ENCODE measurements around the gene PALD1.

PALD1 gene

GRCh38 chr10:70537398-70538194, 59.0 kb downstream of the PALD1 start:
- Histone ChIP-seq H3K27ac (no peak overlapping the region), H3K27me3 (ENCODE audit: insufficient read depth, low read depth) (peaks cover 11% of the 10 kb centered on the region), H3K9ac (no peak overlapping the region), H3K4me2 (no peak overlapping the region), H3K4me1 (ENCODE audit: low read depth, poor library complexity, severe bottlenecking) (no peaks in the 10 kb centered on the region), H3K4me3 (IDR thresholded peaks at IDR 0.05; ENCODE audit: insufficient read depth, low read depth, low read length) (no peak overlapping the region), H4K20me1 (ENCODE audit: insufficient read depth) (no peaks in the 10 kb centered on the region), H2AFZ (ENCODE audit: low read depth) (no peak overlapping the region), H3K36me3 (ENCODE audit: insufficient read depth) (no peaks in the 10 kb centered on the region), H3K79me2 (ENCODE audit: insufficient read depth, low read depth) (no peaks in the 10 kb centered on the region)
- TF ChIP-seq CTCF (conservative IDR thresholded peaks at IDR 0.05; ENCODE audit: low read depth, low read length): peak; percentile 49

GRCh38 chr10:70538195-70538520, 59.6 kb downstream of the PALD1 start:
- no peak overlapping the region for H3K4me2 ChIP-seq
- H3K27ac ChIP-seq: no peak overlapping the region
- TF ChIP-seq CTCF (conservative IDR thresholded peaks at IDR 0.05; ENCODE audit: low read depth, low read length): no peak
- no peaks in the 10 kb centered on the region for H3K79me2 ChIP-seq (ENCODE audit: insufficient read depth, low read depth)
- no peaks in the 10 kb centered on the region for H3K4me1 ChIP-seq (ENCODE audit: low read depth, poor library complexity, severe bottlenecking)
- no peaks in the 10 kb centered on the region for H3K36me3 ChIP-seq (ENCODE audit: insufficient read depth)
- no peak overlapping the region for H3K4me3 ChIP-seq (IDR thresholded peaks at IDR 0.05; ENCODE audit: insufficient read depth, low read depth, low read length)
- no peaks in the 10 kb centered on the region for H4K20me1 ChIP-seq (ENCODE audit: insufficient read depth)
- H3K27me3 ChIP-seq (ENCODE audit: insufficient read depth, low read depth): peaks cover 11% of the 10 kb centered on the region
- no peak overlapping the region for H2AFZ ChIP-seq (ENCODE audit: low read depth)
- H3K9ac ChIP-seq: no peak overlapping the region

- no peak overlapping the region for H3K4me3 ChIP-seq (IDR thresholded peaks at IDR 0.05; ENCODE audit: insufficient read depth, low read depth, low read length)
- H3K36me3 ChIP-seq (ENCODE audit: insufficient read depth): no peaks in the 10 kb centered on the region
- H2AFZ ChIP-seq (ENCODE audit: low read depth): no peak overlapping the region
- no peaks in the 10 kb centered on the region for H3K79me2 ChIP-seq (ENCODE audit: insufficient read depth, low read depth)
- H3K4me2 ChIP-seq: no peak overlapping the region
- peaks cover 11% of the 10 kb centered on the region for H3K27me3 ChIP-seq (ENCODE audit: insufficient read depth, low read depth)
- no peaks in the 10 kb centered on the region for H3K4me1 ChIP-seq (ENCODE audit: low read depth, poor library complexity, severe bottlenecking)
- H3K9ac ChIP-seq: no peak overlapping the region
- H4K20me1 ChIP-seq (ENCODE audit: insufficient read depth): no peaks in the 10 kb centered on the region
- H3K27ac ChIP-seq: no peak overlapping the region
- TF ChIP-seq CTCF (conservative IDR thresholded peaks at IDR 0.05; ENCODE audit: low read depth, low read length): no peak
Measured at GRCh38 chr10:70538731-70539338, 60.3 kb downstream of the PALD1 start.

GRCh38 chr10:70539471-70539870, 60.9 kb downstream of the PALD1 start:
- H3K4me3 ChIP-seq (IDR thresholded peaks at IDR 0.05; ENCODE audit: insufficient read depth, low read depth, low read length): no peak overlapping the region
- no peak overlapping the region for H3K4me2 ChIP-seq
- no peaks in the 10 kb centered on the region for H3K36me3 ChIP-seq (ENCODE audit: insufficient read depth)
- no peak overlapping the region for H2AFZ ChIP-seq (ENCODE audit: low read depth)
- no peak for TF ChIP-seq CTCF (conservative IDR thresholded peaks at IDR 0.05; ENCODE audit: low read depth, low read length)
- H3K4me1 ChIP-seq (ENCODE audit: low read depth, poor library complexity, severe bottlenecking): no peaks in the 10 kb centered on the region
- H3K79me2 ChIP-seq (ENCODE audit: insufficient read depth, low read depth): no peaks in the 10 kb centered on the region
- H3K27me3 ChIP-seq (ENCODE audit: insufficient read depth, low read depth): peaks cover 11% of the 10 kb centered on the region
- H3K9ac ChIP-seq: no peak overlapping the region
- no peak overlapping the region for H3K27ac ChIP-seq
- H4K20me1 ChIP-seq (ENCODE audit: insufficient read depth): no peaks in the 10 kb centered on the region

Measured in KMS-11 (cell line).